ENCODE measurements around the gene AHDC1.

DNA sequence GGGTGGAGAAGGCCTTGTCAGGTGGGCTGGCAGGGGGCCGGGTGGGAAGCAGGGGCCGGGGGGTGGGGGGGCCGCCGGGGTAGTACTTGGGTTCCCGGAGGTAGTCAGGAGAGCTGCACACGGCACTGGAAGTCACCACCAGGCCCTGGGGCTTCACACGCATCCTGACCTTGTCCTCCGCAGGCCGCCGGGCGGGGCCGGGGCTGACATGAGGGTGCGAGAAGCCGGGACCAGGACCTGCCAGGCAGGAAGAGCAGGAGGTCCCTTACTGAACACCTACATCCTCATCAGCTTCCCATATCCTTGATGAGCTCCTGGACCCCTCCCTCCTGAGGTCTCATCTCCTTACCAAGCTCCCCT, 52.0 kb downstream of the AHDC1 start:
- TF ChIP-seq, protein P1, sequence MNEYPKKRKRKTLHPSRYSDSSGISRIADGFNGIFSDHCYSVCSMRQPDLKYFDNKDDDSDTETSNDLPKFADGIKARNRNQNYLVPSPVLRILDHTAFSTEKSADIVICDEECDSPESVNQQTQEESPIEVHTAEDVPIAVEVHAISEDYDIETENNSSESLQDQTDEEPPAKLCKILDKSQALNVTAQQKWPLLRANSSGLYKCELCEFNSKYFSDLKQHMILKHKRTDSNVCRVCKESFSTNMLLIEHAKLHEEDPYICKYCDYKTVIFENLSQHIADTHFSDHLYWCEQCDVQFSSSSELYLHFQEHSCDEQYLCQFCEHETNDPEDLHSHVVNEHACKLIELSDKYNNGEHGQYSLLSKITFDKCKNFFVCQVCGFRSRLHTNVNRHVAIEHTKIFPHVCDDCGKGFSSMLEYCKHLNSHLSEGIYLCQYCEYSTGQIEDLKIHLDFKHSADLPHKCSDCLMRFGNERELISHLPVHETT (CRISPR knock-in tag; conservative IDR thresholded peaks at IDR 0.05 in 1 of 2, IDR thresholded peaks at IDR 0.05 in 1 of 2) = no peak
- TF ChIP-seq CTCF (IDR thresholded peaks at IDR 0.05 in 2 of 3, conservative IDR thresholded peaks at IDR 0.05 in 1 of 3; ENCODE audit: insufficient read depth in 2 of 3, low read depth in 1 of 3, low read length in 3 of 3) (no peak), UBTF (IDR thresholded peaks at IDR 0.05; ENCODE audit: borderline replicate concordance in 1 of 2, low read depth in 2 of 2, low read length in 2 of 2) (no peak), POLR2AphosphoS5 (IDR thresholded peaks at IDR 0.05; ENCODE audit: control insufficient read depth, insufficient read depth, low read depth, low read length) (no peak), ZFP30 (CRISPR knock-in tag; IDR thresholded peaks at IDR 0.05; ENCODE audit: borderline replicate concordance) (no peak), HCFC1 (IDR thresholded peaks at IDR 0.05; ENCODE audit: low read depth, low read length) (no peak), NCOR1 (IDR thresholded peaks at IDR 0.05) (no peak), RFX1 (IDR thresholded peaks at IDR 0.05) (no peak), JUN (IDR thresholded peaks at IDR 0.05; ENCODE audit: borderline replicate concordance, low read depth, low read length) (no peak), JUN (CRISPR knock-in tag; IDR thresholded peaks at IDR 0.05; ENCODE audit: borderline replicate concordance) (no peak), GMEB1 (CRISPR knock-in tag; IDR thresholded peaks at IDR 0.05) (no peak), HDAC2 (IDR thresholded peaks at IDR 0.05) (no peak), NR3C1 (CRISPR knock-in tag; IDR thresholded peaks at IDR 0.05) (no peak)
- TF ChIP-seq, protein P2, sequence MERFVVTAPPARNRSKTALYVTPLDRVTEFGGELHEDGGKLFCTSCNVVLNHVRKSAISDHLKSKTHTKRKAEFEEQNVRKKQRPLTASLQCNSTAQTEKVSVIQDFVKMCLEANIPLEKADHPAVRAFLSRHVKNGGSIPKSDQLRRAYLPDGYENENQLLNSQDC (CRISPR knock-in tag; IDR thresholded peaks at IDR 0.05) = no peak

All from K562 (cell line).